GM18526 (cell line): Measurements from ENCODE around the gene WDR86.

Experiments used
- POLR2A ChIP-seq: IDR thresholded peaks from 3 replicates; pipeline ENCODE4 v1.6.1; 2011; ENCODE audit not compliant: insufficient read length; ENCODE audit errors: extremely low read depth

The WDR86 gene

DNA sequence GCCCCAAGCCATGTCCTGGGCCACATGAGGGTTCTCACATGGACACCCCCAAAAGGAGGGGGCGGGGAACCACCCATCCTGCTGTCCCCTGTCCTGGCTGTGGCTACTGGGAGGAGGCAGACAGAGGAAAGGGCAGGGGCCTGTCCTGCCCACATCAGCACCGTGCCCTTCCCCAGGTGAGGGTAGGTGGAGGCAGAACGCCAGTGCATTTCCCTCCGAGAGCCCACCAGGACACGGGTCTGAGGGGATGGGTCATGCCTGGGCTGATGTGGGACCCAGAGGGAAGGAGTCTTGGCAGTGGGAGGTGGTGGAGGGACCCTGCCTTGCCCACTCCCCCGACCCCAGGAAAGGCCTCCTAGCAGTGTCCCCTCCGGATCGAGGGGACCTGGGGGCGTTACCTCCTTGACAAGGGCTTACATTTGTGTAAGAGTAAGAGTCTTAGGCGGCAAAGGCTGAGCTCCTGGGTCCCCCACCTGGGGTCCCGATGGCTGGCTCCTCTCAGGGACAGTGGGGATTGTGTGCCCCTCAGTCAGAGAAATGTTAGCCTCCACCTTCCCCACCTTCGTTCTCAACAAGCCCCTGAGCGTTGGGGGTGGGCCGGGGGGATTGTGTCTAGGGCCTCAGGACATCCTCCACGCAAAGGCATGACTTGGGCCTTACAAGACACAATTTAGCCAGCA is 24.0 kb upstream of the WDR86 start:
- no peak for TF ChIP-seq POLR2A

DNA sequence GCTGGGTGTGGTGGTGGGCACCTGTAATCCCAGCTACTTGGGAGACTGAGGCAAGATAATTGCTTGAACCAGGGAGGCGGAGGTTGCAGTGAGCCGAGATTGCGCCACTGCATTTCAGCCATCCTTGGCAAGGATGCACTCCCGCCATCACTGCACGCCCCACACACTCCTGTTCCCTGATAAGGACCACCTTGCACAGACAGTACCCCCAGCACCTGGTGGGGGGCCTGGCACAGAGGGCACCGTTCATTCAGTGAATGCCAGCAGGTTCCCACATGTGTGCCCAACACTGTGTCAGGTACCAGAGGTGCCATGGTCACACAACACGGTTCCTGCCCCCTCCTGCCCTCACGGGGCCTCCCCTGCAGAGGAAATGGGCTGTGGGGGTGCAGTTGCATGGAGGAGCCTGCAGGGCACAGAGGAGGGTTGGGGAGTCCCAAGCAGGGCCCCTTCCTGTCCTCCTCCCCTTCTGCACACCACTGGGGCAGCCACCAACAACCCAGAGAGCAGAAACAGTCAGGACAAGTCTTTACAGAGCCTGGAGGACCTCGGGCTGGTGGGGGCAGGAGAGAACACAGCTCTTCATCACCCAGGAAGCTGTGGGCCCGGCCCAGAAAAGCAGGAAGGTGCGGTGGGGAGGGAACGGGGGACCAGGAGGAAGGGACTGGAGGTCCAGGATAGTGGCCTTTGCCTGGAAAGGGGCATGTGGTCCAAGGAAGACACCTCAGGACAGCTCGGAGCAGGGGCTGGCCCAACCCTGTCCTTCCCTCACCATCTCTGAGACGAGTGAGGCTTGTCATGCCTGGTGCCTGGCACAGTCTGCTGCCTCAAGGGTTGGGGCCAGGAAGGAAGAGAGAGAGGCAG is 23.1 kb upstream of the WDR86 start:
- no peak for TF ChIP-seq POLR2A

DNA sequence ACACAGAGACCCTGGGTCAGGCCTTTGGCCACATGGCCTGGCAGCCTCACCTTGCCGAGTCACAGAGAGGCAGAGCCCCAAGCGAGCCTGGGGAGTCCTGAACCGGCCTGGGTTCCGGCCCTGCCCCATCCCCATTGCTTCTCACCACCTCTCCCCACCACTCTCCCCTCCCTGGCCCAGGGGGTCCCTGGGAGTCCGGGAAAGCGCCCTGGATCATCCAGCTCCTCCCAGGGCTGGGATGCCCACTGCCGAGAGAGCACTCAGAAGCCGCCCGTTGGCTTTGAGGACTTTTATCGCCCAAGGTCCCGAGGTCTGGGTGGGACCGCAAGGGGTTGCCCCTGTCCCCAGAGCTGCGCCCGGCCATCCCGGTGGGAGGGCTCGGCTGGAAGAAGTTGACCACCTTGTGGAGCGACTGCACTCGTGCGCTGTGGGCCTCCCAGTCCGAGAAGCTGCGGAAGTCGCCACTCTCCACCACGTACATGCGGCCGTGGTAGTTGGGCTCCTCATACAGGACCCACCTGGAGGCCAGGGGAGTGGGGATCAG is 22.0 kb upstream of the WDR86 start:
- TF ChIP-seq POLR2A: no peak

DNA sequence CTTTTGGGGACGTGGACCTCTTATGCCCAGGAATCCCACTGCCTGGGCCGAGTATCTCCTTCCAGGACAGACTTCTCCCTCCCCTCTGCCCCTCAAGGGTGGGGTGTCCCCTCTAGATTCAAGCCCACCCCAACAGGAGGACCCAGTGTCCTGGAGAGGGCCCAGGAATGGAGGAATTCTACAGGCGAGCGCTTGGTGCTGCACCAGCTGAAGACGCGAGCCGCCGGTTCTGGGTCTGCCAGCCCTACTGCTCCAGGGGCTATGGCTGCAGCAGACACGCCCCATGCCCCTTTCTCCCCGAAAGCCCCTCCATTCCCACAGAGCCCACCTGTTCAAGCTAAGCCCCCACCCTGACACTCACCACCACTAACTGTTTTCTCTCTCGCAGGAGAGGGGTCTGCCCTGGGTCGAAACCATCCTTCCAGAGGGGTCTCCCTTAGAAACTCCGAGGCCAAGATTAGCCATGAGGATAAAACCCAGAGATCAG is 21.5 kb upstream of the WDR86 start:
- no peak for TF ChIP-seq POLR2A

DNA sequence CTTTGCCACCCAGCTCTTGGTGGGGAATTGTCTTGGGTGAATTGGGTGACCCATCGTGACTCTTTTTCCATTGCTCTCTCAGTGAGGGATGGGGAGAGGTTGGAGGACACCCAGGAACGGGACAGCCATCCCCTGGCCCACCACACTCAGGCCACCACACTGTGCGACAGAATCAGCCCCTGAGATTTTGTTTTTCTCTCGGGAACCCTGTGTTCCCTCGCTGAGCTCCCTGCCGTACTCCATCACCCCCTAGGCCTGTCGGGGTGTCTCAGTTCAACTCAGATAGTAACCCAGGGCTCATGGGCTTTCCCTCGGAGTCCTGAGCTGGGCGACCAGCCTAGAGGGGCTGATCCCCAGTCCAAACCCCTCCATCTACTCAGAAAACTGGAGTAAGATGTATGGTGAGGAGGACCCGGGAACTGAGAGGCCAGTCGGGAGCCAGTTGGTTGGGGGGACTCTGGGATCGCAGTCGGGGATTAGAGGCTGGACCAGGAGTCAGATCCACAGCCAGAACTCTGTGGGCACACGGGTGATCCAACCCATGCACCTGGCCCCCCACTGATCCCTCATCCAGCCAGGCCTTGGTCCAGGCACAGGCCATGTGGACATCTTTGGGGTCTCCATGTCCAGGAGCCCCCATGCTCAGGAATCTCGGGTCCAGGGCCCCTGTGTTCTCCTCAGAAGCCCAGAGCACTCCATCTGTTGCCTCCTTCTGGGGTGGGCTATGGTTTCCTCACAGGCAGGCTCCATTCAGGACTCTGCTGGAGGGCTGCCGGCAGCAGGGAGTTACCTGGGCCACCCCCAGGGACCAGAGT is 20.8 kb upstream of the WDR86 start:
- TF ChIP-seq POLR2A: no peak

DNA sequence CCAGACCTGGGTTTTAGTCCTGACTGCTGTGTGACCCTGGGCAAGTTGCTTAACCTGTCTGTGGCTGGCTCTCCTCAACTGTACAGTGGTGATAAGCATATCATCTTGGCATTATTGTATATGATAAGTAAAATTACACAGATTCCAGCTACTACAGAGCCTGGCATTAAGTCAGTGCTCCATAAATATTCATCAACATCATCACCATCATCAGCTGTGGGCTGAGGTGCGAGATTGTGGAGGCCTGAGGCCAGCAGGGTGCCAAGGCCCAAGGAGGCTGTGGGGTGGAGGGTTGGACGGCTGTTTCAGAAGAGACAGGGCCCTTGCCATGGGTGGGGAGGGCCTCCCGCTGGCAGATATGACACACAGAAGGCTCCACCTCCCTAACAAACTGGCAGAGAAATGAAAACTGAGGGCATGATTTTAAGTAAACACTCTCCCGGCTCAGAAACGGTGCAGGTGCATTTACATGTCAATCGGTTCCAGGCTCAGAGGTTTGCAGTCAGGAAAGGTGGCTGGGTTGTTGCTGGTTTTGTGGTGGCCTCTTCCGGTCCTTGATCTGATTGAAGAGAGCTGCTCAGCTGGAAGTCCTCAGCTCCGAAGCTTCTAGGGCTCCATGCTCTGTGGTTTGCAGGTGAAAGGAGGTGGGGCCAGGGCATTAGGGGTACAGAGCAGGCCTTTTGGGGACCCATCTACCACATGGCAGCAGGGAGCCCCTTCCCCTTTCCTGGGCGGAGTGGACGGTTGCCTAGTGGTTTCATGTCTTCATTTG is 19.9 kb upstream of the WDR86 start:
- TF ChIP-seq POLR2A: no peak

DNA sequence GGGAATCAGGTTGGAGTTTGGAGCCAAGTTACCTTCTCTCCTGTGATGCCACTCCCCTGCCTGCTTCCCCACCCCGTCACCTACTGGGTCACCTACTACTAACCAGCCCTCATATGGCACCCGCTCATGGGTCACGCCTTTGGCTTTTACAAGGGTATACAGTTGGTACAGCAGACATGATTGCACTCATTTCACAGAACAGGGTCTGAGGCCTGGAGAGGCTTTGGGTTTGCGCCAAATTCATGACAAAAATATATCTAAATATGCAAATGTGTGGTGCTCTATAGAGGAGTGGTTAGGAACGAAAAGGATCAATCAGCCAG is 19.4 kb upstream of the WDR86 start:
- TF ChIP-seq POLR2A: no peak

DNA sequence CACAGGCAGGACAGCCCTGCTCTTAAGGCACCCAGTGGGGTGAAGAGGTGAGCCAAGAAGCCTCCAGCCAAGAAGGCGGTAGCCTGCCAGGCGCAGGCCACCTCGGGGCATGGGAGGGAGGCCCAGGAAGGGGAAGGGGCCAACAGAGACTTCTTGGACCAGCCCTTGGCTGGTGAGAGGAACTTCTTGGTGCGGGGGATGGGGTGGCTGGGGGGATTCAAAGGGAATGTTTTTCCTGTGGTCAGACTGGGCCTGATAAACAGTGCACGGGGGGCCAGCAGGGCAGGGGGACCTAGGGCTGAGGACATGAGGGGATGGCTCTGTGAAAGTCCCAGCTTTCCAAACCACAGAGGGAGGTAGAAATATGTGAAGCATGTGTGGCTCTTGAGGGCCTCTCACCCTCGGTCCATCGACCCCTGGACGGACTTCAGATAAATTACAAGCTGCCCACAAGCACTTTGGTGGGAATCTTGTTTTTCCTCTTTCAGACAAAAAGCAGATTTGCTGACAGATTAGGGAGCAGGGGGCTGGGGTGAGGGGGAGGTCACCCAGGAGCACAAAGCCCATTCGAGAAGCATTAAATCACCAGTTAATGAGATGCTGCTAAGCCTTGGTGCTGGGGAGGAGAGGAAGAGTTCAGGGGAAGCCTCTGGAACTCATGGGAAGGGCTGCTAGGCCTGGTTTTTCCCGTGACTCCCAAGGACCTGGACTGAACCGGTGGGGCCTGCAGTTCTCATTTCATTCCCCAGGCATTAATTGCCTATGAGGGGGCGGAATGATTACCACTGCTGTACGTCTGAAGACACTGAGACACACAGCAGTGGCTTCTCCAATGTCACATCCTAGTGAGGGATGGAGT is 18.8 kb upstream of the WDR86 start:
- TF ChIP-seq POLR2A: no peak

DNA sequence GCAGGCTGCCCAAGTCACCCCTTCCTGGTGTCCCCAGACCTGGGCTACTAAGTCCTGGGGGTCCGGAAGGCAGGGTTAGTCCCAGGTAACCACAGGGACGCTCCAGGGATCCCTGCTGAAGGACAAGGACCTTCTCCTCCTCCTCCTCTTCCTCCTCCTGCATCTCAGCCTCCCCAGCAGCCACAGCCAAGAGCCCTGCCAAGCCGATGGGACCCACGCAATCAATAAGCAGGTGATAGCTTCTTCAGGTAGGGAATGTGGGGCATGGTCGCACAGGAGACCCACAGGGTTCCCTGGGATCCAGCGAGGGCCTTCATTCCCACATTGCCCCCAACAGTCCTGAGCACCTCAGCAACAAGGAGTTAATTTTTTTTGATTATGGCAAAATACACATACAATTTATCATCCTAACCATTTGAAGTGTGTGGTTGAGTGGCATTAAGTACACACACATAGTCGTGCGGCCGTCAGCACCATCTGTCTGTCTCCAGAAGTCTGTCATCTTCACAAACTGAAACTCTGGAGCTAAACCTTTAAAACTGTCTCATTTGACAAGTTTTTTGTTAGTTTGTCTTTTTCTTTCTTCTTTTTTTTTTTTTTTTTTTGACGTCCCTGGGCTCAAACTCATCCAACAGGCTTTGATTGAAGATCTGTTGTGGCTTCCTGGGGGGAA is 18.0 kb upstream of the WDR86 start:
- TF ChIP-seq POLR2A: no peak

DNA sequence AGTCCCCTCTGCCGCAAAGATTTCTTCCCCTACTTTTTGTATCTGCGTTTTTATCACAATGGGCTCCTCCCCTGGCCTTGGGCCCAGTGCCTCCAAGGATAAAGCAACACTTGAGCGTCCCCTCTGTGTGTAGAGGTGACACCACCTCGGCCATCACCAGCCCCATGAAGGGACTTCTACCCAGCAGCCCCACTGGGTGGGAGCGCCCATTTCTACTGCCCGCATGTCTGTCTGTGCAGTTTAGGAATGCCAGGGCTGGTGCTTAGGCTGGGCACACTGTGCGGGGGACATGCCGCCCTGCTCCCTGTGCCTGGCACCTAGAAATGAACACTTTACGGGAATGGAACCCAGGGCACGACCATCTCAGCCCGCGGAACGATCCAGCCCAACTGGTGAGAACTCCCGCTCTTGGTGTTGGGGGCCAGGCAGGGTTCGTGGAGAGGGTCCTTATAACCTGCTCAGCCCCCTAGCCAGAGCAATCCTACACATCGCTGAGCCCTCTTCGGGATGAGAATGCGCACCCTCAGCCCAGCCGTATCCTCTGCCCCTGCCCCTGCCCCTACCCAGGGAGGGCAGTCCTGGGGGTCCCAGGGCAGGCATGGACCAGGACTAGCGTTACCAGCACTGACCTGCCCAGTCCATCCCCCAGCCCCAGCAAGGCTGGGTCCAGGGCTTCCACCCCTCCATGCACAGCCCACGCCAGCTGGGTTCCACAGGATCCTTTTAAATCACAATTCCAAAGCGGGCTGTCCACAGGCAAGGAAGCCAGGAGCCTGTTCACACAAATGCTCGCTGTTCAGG is 17.3 kb upstream of the WDR86 start:
- no peak for TF ChIP-seq POLR2A

DNA sequence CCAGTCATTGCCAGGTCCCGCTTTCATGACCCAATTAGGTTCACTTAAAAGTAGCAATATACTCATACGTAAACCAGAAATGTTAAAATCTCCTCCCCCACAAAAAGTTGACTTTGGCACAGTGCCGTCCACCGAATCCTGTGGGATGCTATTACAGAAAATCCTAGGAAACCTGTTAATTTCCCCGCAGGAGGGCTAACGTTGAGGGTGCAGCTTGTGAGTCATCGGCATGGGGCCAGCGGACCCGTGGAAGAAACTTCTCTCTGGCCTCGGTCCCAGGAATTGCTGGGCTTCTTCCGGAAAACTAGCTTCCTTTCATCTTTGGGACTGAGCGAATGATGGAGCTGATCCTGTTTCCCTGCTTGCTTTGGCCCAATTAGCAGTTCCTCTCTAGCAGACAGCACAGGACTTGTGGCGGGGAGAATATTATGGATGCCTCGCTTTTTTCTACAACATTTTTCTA is 16.6 kb upstream of the WDR86 start:
- no peak for TF ChIP-seq POLR2A

DNA sequence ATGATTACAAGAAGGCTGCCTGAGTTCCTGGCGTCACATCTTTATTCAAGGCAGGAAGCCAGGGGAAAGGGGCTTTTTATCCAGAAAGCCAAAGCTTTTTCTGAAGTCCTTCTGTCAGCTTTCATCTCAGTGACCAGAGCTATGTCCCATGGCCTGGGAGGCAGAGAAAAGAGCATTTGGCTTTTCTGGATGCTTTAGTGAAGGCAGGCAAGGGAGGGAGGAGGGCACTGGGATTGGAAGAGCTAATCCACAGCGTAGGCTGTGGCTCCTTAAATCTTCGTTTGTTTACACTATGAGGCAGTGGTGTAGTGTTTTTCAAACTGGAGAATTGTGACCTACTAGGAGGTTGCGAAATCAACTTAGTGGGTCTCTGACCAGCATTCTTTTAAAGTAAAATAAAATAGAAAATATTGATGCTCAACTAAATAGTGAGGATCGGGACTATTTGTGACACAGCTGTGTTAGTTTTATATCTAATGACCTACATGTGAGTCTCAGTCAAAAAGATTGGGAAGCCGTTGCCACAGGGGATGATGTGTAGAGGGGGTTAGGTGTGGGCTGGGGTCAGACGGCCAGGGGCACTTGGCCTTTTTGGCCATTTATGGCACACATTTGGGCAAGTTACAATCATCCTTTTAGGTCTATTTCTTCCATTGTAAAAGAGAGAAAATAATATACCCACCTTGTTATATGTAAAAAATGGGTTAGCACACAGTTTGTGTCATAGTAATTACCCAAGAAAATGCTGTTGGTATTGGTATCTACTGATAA is 16.0 kb upstream of the WDR86 start:
- no peak for TF ChIP-seq POLR2A
